T-helper 2 cell treated with Interferon-gamma antibody and Interleukin-4, amounts not matched to agents 5 μg/mL and 100 μg/mL, for 36 hours (primary cell): ENCODE results near the gene LRRK1.

Source experiments
- DNase-seq: peaks from one replicate; pipeline ENCODE4 v3.0.0; 2021; ENCODE audit warnings: low spot score
- H3K27ac Mint-ChIP-seq: one replicate; pipeline ENCODE4 v1.8.0; 2021; ENCODE audit warnings: mild to moderate bottlenecking, mixed read lengths
- H3K27me3 Mint-ChIP-seq: one replicate; pipeline ENCODE4 v1.8.0; 2021; ENCODE audit warnings: low read depth, mixed read lengths
- H3K36me3 Mint-ChIP-seq: one replicate; pipeline ENCODE4 v1.8.0; 2021; ENCODE audit warnings: low read depth, mixed read lengths
- H3K4me1 Mint-ChIP-seq: one replicate; pipeline ENCODE4 v1.8.0; 2021; ENCODE audit warnings: low read depth, mixed read lengths
- H3K4me3 Mint-ChIP-seq: one replicate; pipeline ENCODE4 v1.8.0; 2022; ENCODE audit warnings: mild to moderate bottlenecking, moderate library complexity, mixed read lengths
- H3K9me3 Mint-ChIP-seq: one replicate; pipeline ENCODE4 v1.8.0; 2021; ENCODE audit warnings: mixed read lengths

Gene LRRK1

GRCh38 chr15:100885811-100886210, 33.3 kb upstream of the LRRK1 start:
- Mint-ChIP-seq H3K27me3 (peaks cover 70% of the 10 kb centered on the region), H3K4me3 (no peak overlapping the region), H3K9me3 (no peaks in the 10 kb centered on the region), H3K27ac (no peak overlapping the region), H3K4me1 (no peaks in the 10 kb centered on the region), H3K36me3 (no peaks in the 10 kb centered on the region)
- DNase-seq, result no peak

- Mint-ChIP-seq H3K4me1 (no peaks in the 10 kb centered on the region), H3K27ac (no peak overlapping the region), H3K27me3 (peaks cover 64% of the 10 kb centered on the region), H3K9me3 (no peaks in the 10 kb centered on the region), H3K36me3 (no peaks in the 10 kb centered on the region), H3K4me3 (no peak overlapping the region)
- DNase-seq, result no peak
These were observed 31.8 kb upstream of the LRRK1 start for GRCh38 chr15:100887211-100887913.

- H3K36me3 Mint-ChIP-seq, result no peaks in the 10 kb centered on the region
- DNase-seq, result no peak
These were observed 29.6 kb upstream of the LRRK1 start for GRCh38 chr15:100889385-100890050.

GRCh38 chr15:100890051-100890720, 29.0 kb upstream of the LRRK1 start:
- Mint-ChIP-seq H3K9me3 (no peaks in the 10 kb centered on the region), H3K27ac (no peak overlapping the region), H3K36me3 (no peaks in the 10 kb centered on the region), H3K4me1 (no peaks in the 10 kb centered on the region), H3K27me3 (peaks cover 51% of the 10 kb centered on the region), H3K4me3 (no peak overlapping the region)
- DNase-seq, result no peak

More at GRCh38 chr15:100889385-100890050, 29.6 kb upstream of the LRRK1 start:
- no peak overlapping the region for H3K27ac Mint-ChIP-seq
- no peaks in the 10 kb centered on the region for H3K9me3 Mint-ChIP-seq
- no peak overlapping the region for H3K4me3 Mint-ChIP-seq
- H3K27me3 Mint-ChIP-seq, result peaks cover 56% of the 10 kb centered on the region
- H3K4me1 Mint-ChIP-seq, result no peaks in the 10 kb centered on the region

GRCh38 chr15:100890850-100891249, 28.3 kb upstream of the LRRK1 start:
- no peak for DNase-seq
- Mint-ChIP-seq H3K27me3 (peaks cover 49% of the 10 kb centered on the region), H3K4me1 (no peaks in the 10 kb centered on the region), H3K4me3 (no peak overlapping the region), H3K9me3 (no peaks in the 10 kb centered on the region), H3K27ac (no peak overlapping the region), H3K36me3 (no peaks in the 10 kb centered on the region)

GRCh38 chr15:100891307-100892012, 27.7 kb upstream of the LRRK1 start:
- Mint-ChIP-seq H3K9me3 (no peaks in the 10 kb centered on the region), H3K36me3 (no peaks in the 10 kb centered on the region), H3K4me1 (no peaks in the 10 kb centered on the region), H3K27ac (no peak overlapping the region), H3K27me3 (peaks cover 49% of the 10 kb centered on the region), H3K4me3 (no peak overlapping the region)
- DNase-seq, result no peak

GRCh38 chr15:100892013-100892355, 27.2 kb upstream of the LRRK1 start:
- no peak for DNase-seq
- Mint-ChIP-seq H3K4me3 (no peak overlapping the region), H3K9me3 (no peaks in the 10 kb centered on the region), H3K36me3 (no peaks in the 10 kb centered on the region), H3K4me1 (no peaks in the 10 kb centered on the region), H3K27ac (no peak overlapping the region), H3K27me3 (peaks cover 49% of the 10 kb centered on the region)

GRCh38 chr15:100893261-100893963, 25.7 kb upstream of the LRRK1 start:
- no peak overlapping the region for H3K27ac Mint-ChIP-seq
- no peaks in the 10 kb centered on the region for H3K36me3 Mint-ChIP-seq
- no peaks in the 10 kb centered on the region for H3K9me3 Mint-ChIP-seq
- no peak for DNase-seq
- no peaks in the 10 kb centered on the region for H3K4me1 Mint-ChIP-seq
- H3K27me3 Mint-ChIP-seq, result peaks cover 44% of the 10 kb centered on the region
- no peak overlapping the region for H3K4me3 Mint-ChIP-seq

- no peaks in the 10 kb centered on the region for H3K36me3 Mint-ChIP-seq
- no peak overlapping the region for H3K27ac Mint-ChIP-seq
- H3K9me3 Mint-ChIP-seq, result no peaks in the 10 kb centered on the region
- H3K4me1 Mint-ChIP-seq, result no peaks in the 10 kb centered on the region
- no peak overlapping the region for H3K4me3 Mint-ChIP-seq
- DNase-seq, result no peak
- peaks cover 40% of the 10 kb centered on the region for H3K27me3 Mint-ChIP-seq
These were observed 25.2 kb upstream of the LRRK1 start for GRCh38 chr15:100893964-100894295.

GRCh38 chr15:100895721-100896120, 23.4 kb upstream of the LRRK1 start:
- DNase-seq, result no peak
- H3K4me3 Mint-ChIP-seq, result no peak overlapping the region
- H3K27ac Mint-ChIP-seq, result no peak overlapping the region
- H3K27me3 Mint-ChIP-seq, result peaks cover 23% of the 10 kb centered on the region
- H3K36me3 Mint-ChIP-seq, result no peaks in the 10 kb centered on the region
- no peaks in the 10 kb centered on the region for H3K9me3 Mint-ChIP-seq
- H3K4me1 Mint-ChIP-seq, result no peaks in the 10 kb centered on the region

- DNase-seq, result no peak
- H3K27me3 Mint-ChIP-seq, result peaks cover 14% of the 10 kb centered on the region
- H3K4me3 Mint-ChIP-seq, result no peak overlapping the region
- no peak overlapping the region for H3K27ac Mint-ChIP-seq
- H3K9me3 Mint-ChIP-seq, result no peaks in the 10 kb centered on the region
- no peaks in the 10 kb centered on the region for H3K4me1 Mint-ChIP-seq
- no peaks in the 10 kb centered on the region for H3K36me3 Mint-ChIP-seq
These were observed 21.7 kb upstream of the LRRK1 start for GRCh38 chr15:100897221-100898151.

GRCh38 chr15:100898152-100898490, 21.0 kb upstream of the LRRK1 start:
- H3K4me3 Mint-ChIP-seq, result no peak overlapping the region
- H3K36me3 Mint-ChIP-seq, result no peaks in the 10 kb centered on the region
- H3K27me3 Mint-ChIP-seq, result peaks cover 11% of the 10 kb centered on the region
- no peaks in the 10 kb centered on the region for H3K9me3 Mint-ChIP-seq
- no peaks in the 10 kb centered on the region for H3K4me1 Mint-ChIP-seq
- H3K27ac Mint-ChIP-seq, result no peak overlapping the region
- no peak for DNase-seq
